ENCODE data around the gene BIRC5.

BIRC5 gene

GRCh38 chr17:78184868-78185267, 29.2 kb upstream of the BIRC5 start:
- no peak for DNase-seq

DNA sequence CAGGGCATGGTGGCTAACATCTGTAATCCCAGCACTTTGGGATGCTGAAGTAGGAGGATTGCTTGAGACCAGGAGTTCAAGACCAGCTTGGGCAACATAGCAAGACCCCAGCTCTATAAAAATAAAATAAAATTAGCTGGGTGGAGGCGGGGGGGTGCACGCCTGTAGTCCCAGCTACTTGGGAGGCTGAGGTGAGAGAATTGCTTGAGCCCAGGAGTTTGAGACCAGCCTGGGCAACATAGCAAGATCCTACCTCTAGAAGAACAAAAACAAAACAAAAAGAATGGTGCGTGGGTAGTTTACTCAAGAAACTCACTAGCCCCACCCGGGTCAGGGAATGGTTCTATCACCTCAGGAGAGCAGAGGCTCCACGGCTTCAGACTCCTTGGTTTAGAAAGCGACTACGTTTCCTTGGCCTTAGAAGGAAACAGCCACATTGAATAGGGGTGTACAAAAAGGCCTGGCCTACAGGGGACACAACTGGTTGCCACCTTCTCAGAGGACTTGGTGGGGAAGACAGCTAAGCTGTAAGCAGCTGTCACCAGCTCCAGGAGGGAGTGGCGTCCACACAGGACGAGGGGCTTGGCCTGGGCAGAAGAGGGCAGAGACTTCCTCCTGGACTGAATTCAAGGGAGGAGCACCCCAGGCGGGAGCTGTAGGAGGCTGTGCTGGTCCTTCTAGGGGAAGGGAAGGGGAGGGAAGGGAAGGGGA, 27.9 kb upstream of the BIRC5 start:
- DNase-seq = no peak

DNA sequence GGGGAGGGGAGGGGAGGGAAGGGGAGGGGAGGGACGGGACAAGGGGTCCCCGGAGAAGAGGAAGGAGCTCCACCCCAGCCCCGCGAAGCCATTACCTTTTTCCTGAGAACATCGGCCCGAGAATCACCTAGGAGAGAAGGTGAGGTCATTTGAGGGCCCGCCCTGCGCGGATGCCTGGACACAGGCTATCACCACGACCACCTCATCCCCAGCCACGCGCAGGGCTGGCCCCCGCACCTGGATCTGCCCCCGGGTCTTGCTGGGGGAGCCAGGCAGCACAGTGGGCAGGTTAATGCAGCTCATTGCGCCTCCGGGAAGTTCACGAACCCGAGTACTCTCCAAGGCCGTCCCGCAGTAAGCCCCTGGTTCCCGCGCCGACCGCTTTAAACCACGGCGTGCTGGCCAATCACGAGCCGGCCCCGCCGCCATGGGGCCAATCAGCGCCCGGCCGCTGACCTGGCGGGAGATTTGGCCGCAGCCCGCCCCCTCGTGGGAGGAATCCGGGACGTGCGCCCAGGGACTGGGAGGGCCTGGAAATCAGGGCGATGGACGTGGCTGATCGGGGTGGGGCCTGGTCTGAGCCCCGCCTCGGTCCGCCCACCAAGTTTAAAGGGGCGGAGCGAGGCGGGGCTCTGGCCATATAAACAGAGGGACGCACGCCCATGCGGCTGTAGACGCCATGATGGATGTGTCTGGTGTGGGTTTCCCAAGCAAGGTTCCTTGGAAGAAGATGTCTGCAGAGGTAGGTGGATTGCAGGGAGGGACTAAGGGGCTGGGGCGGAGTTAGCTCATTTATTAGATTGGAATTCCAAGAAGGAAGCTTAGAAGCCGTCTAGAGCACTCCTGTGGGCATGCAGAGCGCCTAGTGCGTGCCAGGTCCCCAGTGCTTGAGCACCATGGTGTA, 27.1 kb upstream of the BIRC5 start, which contains the start of the genes AFMID and TK1:
Gene AFMID, plus strand, starts transcription at position 671 of the 904 bp plus-strand sequence. Its CDS starts 9 bp downstream, at position 680.
Gene TK1, minus strand, starts transcription at position 361 of the 904 bp plus-strand sequence. Its CDS starts 58 bp downstream, at position 303.
- DNase-seq = peak; percentile 92

DNA sequence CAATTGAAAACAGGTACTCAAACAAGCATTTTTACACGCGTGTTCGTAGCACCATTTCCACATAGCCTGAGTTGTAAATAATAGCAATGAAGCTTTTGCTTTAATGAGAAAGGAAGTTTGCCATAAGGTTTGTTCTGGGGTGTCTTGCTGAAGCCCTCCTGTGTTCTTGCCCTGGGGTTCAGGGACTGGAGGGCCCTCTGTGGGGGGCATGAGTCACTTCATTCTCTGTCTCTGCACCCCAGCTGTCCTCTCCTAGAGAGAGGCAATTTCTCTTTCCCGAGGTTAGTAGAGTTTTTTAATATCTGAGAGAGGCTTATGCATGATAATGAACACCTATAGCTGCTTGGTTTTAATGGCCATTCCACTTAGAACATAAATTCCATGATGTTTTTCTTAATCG, 17.3 kb upstream of the BIRC5 start:
- no peak for DNase-seq

DNA sequence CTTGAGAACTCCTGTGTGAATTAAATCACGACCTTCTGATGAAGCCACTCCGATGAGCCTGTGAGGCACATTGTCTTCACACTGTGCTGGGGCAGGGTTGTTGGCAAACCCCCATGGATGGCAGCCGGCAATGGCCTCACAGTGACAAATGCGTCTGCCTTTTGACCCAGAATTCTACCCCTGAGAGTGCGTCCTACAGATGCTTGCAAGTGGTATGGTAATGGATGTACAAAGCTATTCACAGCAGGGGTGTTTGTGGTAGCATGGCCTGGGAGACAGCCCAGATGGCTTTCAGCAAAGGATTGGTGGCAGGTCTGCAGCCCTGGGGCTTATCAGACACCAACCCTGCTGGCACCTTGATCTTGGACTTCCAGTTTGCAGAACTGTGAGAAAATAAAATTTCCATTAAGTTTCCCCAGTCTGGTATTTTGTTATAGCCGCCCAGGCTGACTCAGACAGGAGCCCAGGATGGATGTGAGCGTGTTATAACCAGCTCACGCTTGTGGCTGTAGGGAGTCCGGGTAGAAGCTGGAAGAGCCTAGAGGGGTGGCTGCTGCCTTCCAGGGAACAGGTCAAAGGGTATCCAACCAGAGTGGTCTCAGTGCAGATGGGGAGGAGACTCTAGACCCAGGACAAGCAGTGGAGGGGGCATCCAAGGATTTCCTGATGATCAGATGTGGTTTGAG, 16.8 kb upstream of the BIRC5 start:
- no peak for DNase-seq

DNA sequence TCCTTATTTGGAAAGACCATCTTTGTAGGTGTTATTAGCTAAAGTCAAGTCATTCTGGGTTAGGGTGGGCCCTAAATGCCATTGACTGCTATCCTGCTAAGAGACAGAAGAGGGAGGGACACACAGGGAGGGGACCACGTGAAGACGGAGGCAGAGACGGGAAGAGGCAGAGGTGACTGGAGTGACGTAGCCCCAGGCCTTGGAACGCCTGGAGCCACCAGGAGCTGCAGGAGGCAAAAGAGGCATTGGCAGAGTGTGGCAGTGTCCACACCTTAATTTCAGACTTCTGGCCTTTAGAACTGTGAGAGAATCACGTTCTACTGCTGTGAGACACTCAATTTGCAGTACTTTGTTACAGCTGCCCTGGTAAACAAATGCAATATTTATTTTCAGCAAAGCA, 13.6 kb upstream of the BIRC5 start:
- no peak for DNase-seq

- no peak for DNase-seq
Observed at GRCh38 chr17:78202666-78203065, 11.4 kb upstream of the BIRC5 start.

DNA sequence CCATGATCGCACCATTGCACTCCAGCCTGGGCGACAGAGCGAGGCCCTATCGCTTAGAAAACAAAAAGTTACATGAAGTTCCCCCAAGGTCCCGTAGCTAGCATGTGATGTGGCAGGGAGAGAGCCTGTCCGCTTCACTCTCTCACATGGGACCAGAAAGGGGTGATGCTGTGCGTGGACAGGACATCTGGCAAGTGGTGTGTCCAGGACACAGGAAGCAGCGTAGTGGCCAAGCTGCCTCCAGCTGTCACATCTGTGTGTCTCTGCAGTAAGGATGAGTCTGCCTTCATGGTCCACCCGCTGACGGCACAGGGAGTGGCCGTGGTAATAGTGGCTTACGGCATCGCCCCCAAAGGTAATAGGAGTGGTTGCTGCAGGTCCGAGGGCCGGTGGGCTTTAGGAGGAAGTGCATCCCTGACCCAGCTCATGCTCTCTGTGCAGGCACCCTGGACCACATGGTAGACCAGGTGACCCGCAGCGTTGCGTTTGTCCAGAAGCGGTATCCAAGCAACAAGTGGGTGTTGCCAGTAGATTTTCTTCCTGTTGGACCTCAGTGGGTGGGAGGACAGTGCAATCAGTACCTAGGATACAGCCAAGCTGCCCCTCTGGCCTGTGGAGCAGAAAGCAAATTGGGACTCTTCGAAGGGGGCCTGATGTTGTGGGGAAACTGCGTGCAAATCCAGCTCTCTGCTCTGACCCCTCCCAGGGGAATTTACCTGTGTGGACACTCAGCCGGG, 9.5 kb upstream of the BIRC5 start:
- DNase-seq = no peak

GRCh38 chr17:78205124-78205775, 8.8 kb upstream of the BIRC5 start:
- no peak for DNase-seq

DNA sequence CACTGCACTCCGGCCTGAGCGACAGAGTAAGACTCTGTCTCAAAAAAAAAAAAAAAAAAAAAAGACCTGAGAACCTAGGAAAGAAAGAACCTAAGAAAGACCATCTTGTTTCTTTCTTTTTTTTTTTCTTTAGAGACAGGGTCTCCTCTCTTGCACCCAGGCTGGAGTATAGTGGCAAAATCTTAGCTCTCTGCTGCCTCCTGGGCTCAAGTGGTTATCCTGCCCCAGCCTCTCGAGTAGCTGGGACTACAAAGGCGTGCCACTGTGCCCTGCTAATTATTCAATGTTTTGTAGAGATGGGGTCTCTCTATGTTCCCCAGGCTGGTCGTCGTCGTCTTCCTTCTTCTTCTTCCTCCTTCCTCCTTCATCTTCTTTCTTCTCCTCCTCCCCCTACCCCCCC, 7.8 kb upstream of the BIRC5 start:
- DNase-seq = no peak

GRCh38 chr17:78208486-78208885, 5.6 kb upstream of the BIRC5 start:
- DNase-seq = no peak

GRCh38 chr17:78210111-78210510, 3.9 kb upstream of the BIRC5 start:
- no peak for DNase-seq

DNA sequence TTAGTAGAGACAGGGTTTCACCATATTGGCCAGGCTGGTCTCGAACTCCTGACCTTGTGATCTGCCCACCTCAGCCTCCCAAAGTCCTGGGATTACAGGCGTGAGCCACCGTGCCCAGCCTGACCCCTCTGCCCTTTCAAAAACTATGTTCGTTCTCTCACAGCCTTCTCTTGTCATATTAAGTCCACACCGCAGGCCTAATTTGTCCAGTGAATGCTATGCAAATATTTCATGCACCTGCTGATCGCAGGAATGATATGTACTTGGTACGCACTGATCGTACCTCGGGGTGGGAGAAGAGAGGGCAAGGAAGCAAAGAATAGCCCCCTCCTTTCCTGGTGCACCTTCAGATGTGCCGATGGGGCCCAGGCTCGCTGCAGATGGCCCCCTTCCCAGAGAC, 3.0 kb upstream of the BIRC5 start:
- DNase-seq = no peak

GRCh38 chr17:78214706-78215061, 631 bp downstream of the BIRC5 start:
- no peak for DNase-seq

DNA sequence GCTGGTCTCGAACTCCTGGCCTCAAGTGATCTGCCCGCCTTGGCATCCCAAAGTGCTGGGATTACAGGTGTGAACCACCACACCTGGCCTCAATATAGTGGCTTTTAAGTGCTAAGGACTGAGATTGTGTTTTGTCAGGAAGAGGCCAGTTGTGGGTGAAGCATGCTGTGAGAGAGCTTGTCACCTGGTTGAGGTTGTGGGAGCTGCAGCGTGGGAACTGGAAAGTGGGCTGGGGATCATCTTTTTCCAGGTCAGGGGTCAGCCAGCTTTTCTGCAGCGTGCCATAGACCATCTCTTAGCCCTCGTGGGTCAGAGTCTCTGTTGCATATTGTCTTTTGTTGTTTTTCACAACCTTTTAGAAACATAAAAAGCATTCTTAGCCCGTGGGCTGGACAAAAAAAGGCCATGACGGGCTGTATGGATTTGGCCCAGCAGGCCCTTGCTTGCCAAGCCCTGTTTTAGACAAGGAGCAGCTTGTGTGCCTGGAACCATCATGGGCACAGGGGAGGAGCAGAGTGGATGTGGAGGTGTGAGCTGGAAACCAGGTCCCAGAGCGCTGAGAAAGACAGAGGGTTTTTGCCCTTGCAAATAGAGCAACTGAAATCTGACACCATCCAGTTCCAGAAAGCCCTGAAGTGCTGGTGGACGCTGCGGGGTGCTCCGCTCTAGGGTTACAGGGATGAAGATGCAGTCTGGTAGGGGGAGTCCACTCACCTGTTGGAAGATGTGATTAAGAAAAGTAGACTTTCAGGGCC, 5.5 kb downstream of the BIRC5 start:
- no peak for DNase-seq

GRCh38 chr17:78223061-78223460, 9.0 kb downstream of the BIRC5 start:
- no peak for DNase-seq

DNA sequence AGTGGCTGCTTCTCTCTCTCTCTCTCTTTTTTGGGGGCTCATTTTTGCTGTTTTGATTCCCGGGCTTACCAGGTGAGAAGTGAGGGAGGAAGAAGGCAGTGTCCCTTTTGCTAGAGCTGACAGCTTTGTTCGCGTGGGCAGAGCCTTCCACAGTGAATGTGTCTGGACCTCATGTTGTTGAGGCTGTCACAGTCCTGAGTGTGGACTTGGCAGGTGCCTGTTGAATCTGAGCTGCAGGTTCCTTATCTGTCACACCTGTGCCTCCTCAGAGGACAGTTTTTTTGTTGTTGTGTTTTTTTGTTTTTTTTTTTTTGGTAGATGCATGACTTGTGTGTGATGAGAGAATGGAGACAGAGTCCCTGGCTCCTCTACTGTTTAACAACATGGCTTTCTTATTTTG, 9.7 kb downstream of the BIRC5 start:
- DNase-seq = no peak

- no peak for DNase-seq
Observed at GRCh38 chr17:78224231-78225087, 10.4 kb downstream of the BIRC5 start.

GRCh38 chr17:78225088-78225865, 11.2 kb downstream of the BIRC5 start:
- no peak for DNase-seq
